GM23338 (cell line): ENCODE measurements around the gene SLC24A4. TPM values are rescaled to one million over a fixed set of nuclear protein-coding genes. Genes with fewer than 3 reads are reported as not detected.

Experiments used
- CREB1 ChIP-seq: fragments of 250-450 bp; sonication (Bioruptor Pico); IDR thresholded peaks from 2 replicates; pipeline ENCODE4 v1.5.0; 2020; ENCODE audit warnings: low read depth, mild to moderate bottlenecking, moderate library complexity
- EZH2phosphoT487 ChIP-seq: fragments of 200-600 bp; sonication (generic); IDR thresholded peaks from one replicate; pipeline ENCODE4 v1.8.1; 2018; ENCODE audit warnings: antibody characterized with exemption; ENCODE audit not compliant: unreplicated experiment
- JUNB ChIP-seq: IDR thresholded peaks from one replicate; pipeline ENCODE4 v1.6.1; 2016; ENCODE audit warnings: antibody characterized with exemption; ENCODE audit not compliant: unreplicated experiment
- POLR2AphosphoS5 ChIP-seq: IDR thresholded peaks from 2 replicates; pipeline ENCODE4 v1.6.1; 2016; ENCODE audit warnings: antibody characterized with exemption, low read depth
- REST ChIP-seq: IDR thresholded peaks from one replicate; pipeline ENCODE4 v1.6.1; 2018; ENCODE audit warnings: antibody characterized with exemption; ENCODE audit not compliant: unreplicated experiment
- STAT1 ChIP-seq: IDR thresholded peaks from one replicate; pipeline ENCODE4 v1.6.1; 2016; ENCODE audit warnings: antibody characterized with exemption; ENCODE audit not compliant: unreplicated experiment
- ZNF331 ChIP-seq: fragments of 250-450 bp; sonication (Bioruptor Pico); IDR thresholded peaks from 2 replicates; pipeline ENCODE4 v1.5.0; 2020; ENCODE audit warnings: low read depth, mild to moderate bottlenecking, moderate library complexity
- ZNF462 ChIP-seq: fragments of 250-450 bp; sonication (Bioruptor Pico); IDR thresholded peaks from 2 replicates; pipeline ENCODE4 v1.5.0; 2020; ENCODE audit warnings: mild to moderate bottlenecking, moderate library complexity
- polyA plus RNA-seq: library from polyadenylated mRNA; unstranded; fragments of >200 nt; fragmentation: Nextera tagmentation; extraction: Ambion mirVana; gene quantifications from 2 replicates; pipeline ENCODE4 v1.2.1, GENCODE V29; 2016
- total RNA-seq: library from RNA; depleted of rRNA; stranded (reverse); fragments of >200 nt; shearing (Covaris generic); gene quantifications from 2 replicates; pipeline ENCODE4 v1.2.3, GENCODE V29; 2014
- TF ChIP-seq, protein P1 (sequence below): IDR thresholded peaks from 2 replicates; pipeline ENCODE4 v1.6.1; 2016; ENCODE audit warnings: antibody characterized with exemption

The SLC24A4 gene
- total and polyA plus RNA-seq, 2 experiments from 2014 or later, result 0.06 to 0.38 TPM

DNA sequence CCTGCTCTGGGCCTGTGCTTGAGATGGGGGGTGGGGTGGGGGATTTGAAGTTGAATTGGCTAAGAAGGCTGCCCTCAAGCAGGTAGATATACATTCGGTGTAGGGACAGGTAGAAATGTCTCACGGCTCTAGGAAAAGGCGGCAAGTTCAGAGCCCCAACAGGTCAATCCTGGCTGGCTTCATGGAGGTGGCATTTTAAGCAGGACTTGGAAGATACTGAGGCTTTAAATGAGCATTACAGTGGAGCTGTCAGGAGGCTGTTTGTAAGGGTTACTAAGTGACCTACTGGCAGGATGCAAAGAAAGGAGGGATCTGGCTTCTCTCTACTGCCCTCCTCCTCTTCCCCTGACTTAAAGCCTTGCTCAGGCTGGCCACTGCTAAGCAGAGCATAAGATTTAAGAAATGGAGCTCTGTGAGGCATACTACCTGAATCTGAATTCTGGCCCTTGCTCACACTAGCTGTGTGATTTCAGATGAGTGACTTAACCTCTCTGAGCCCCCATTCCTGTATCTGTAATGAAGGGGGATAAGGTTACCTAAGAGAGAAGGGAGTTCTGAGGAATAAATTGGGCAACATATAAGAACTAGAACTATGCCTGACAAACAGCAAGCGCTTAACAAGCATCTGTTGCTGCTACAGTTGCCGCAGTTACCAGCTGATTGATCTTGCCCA lies 61.6 kb downstream of the SLC24A4 start (continued):
- no peak for TF ChIP-seq ZNF462
- TF ChIP-seq, protein P1, sequence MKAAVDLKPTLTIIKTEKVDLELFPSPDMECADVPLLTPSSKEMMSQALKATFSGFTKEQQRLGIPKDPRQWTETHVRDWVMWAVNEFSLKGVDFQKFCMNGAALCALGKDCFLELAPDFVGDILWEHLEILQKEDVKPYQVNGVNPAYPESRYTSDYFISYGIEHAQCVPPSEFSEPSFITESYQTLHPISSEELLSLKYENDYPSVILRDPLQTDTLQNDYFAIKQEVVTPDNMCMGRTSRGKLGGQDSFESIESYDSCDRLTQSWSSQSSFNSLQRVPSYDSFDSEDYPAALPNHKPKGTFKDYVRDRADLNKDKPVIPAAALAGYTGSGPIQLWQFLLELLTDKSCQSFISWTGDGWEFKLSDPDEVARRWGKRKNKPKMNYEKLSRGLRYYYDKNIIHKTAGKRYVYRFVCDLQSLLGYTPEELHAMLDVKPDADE, result no peak
- TF ChIP-seq STAT1, result no peak
- TF ChIP-seq EZH2phosphoT487, result no peak
- no peak for TF ChIP-seq REST
- TF ChIP-seq CREB1 (CRISPR knock-in tag), result no peak
- TF ChIP-seq JUNB, result no peak
- no peak for TF ChIP-seq POLR2AphosphoS5
- no peak for TF ChIP-seq ZNF331 (CRISPR knock-in tag)
